Heart left ventricle (tissue), 16 donors: ENCODE data around the gene PPP1R12B. TPM values are rescaled to one million over a fixed set of nuclear protein-coding genes. Genes with fewer than 3 reads are reported as not detected.

Source experiments
- ATAC-seq, 4 donors: fragments of 200-7000 bp; cut with Tn5 transposase; one replicate each; pipeline ENCODE4 v1.9.1; 2020 to 2022; ENCODE audit warnings: moderate library complexity in 4 of 4, mild to moderate bottlenecking in 3 of 4, moderate number of reproducible peaks in 1 of 4
- DNase-seq, 5 donors: peaks; one replicate each; pipeline ENCODE4 v3.0.0-alpha.2; 2020
- H3K27ac ChIP-seq, 12 donors: fragments of 200-600 bp; sonication (generic) in 4 of 12; one replicate each; pipeline versions ENCODE4 v1.5.0 to v1.8.0; 2016 to 2022; ENCODE audit warnings: mild to moderate bottlenecking in 2 of 12
- H3K27me3 ChIP-seq, 9 donors: fragments of 200-600 bp; sonication (generic) in 2 of 9; one replicate each; pipeline versions ENCODE4 v1.5.1 to v1.8.0; 2016 to 2022; ENCODE audit warnings: mild to moderate bottlenecking in 3 of 9
- H3K36me3 ChIP-seq, 9 donors: fragments of 200-600 bp; sonication (generic) in 2 of 9; one replicate each; pipeline versions ENCODE4 v1.5.0 to v1.8.0; 2018 to 2022; ENCODE audit warnings: mild to moderate bottlenecking in 2 of 9
- H3K4me1 ChIP-seq, 12 donors: fragments of 200-600 bp; sonication (generic) in 4 of 12; one replicate each; pipeline versions ENCODE4 v1.5.0 to v1.8.0; 2016 to 2022; ENCODE audit warnings: mild to moderate bottlenecking in 3 of 12
- H3K4me3 ChIP-seq, 12 donors: fragments of 200-600 bp; sonication (generic) in 4 of 12; one replicate each; pipeline versions ENCODE4 v1.5.0 to v1.8.0; 2017 to 2022; ENCODE audit warnings: mild to moderate bottlenecking in 9 of 12, moderate library complexity in 4 of 12
- H3K9me3 ChIP-seq, 12 donors: fragments of 200-600 bp; sonication (generic) in 4 of 12; one replicate each; pipeline versions ENCODE4 v1.5.0 to v1.8.0; 2016 to 2022; ENCODE audit warnings: mild to moderate bottlenecking in 1 of 12
- POLR2A ChIP-seq, 2 donors: fragments of 450-650 bp; IDR thresholded peaks; one replicate each; pipeline ENCODE4 v1.6.1; 2017; ENCODE audit warnings: antibody characterized with exemption in 2 of 2, mild to moderate bottlenecking in 2 of 2, moderate library complexity in 2 of 2
- WGBS, 4 donors: extraction: QIAGEN DNeasy Blood & Tissue Kit in 2 of 4; methylation state at CpG; one replicate each; pipeline versions ENCODE4 v1.1.5 to v1.1.7; 2013 to 2018; 5-methylcytosine and 5-hydroxymethylcytosine counted together
- intact Hi-C, 10 donors: fragments of 100-400 bp; cut with DNase I; formaldehyde crosslinking; loops; one replicate each; pipeline versions ENCODE4 v1.11.1 to v1.14.2; 2022
- polyA plus RNA-seq, 2 donors: library from polyadenylated mRNA; stranded (reverse); fragments of 200-250 nt; gene quantifications; one replicate each; pipeline ENCODE4 v1.2.3, GENCODE V29; 2013
- total RNA-seq, 9 donors: library from RNA; depleted of rRNA in 2 of 9; stranded (reverse); fragments of >200 nt in 2 of 9; fragmentation: NEBNext Ultra II Directional in 3 of 9; extraction: Animal tissue kit (Norgen Biotek cat#: 25700) in 3 of 9; gene quantifications; one replicate each; pipeline versions ENCODE4 v1.1.0 to v1.2.4, GENCODE V29; 2016 to 2023
- TF ChIP-seq, protein P1 (sequence below), 12 donors: fragments of 200-600 bp; sonication (generic) in 4 of 12; IDR thresholded peaks; one replicate each; pipeline versions ENCODE4 v1.5.0 to v1.8.0; 2018 to 2022; ENCODE audit warnings: antibody characterized with exemption in 12 of 12, mild to moderate bottlenecking in 5 of 12
- donor health status: ischemic (EF 13 %, LVEDD 7.1; RV severe dilation, severe dysfunction).
- donor health status: healthy with polysubstance abuse.
- donor health status: DM: no; HTN: yes; CAD: no.
- donor health status: DM: no; HTN: no; CAD: no.
- donor health status: ischemic (EF 25% LVEDD 6.9; RV normal size, moderate dysfunction).
- donor health status: ischemic (EF 25% LVEDD 5.7; RV mildly dilated, moderate dysfunction).
- donor health status: healthy.
- donor health status: DM: yes; HTN: yes; CAD: no.
- donor health status: ischemic (EF 35%, LVEDD 5.7; RV mildly dilated, moderate dysfunction).
- donor health status: nonischemic (EF 11% LVEDD 7.7; RV severe dilation, severe dysfunction).
- donor health status: DM: yes; HTN: yes; CAD: no.
- donor health status: PGD.
- donor health status: ischemic (EF 29% LVEDD 5.4; RV normal size, mild dysfunction).
- donor health status: nonischemic (EF 23%, LVEDD 6.1; RV moderate dilation, normal function).

The PPP1R12B gene
- total and polyA plus RNA-seq, 11 donors: 49.9 to 972 (median 559) TPM

DNA sequence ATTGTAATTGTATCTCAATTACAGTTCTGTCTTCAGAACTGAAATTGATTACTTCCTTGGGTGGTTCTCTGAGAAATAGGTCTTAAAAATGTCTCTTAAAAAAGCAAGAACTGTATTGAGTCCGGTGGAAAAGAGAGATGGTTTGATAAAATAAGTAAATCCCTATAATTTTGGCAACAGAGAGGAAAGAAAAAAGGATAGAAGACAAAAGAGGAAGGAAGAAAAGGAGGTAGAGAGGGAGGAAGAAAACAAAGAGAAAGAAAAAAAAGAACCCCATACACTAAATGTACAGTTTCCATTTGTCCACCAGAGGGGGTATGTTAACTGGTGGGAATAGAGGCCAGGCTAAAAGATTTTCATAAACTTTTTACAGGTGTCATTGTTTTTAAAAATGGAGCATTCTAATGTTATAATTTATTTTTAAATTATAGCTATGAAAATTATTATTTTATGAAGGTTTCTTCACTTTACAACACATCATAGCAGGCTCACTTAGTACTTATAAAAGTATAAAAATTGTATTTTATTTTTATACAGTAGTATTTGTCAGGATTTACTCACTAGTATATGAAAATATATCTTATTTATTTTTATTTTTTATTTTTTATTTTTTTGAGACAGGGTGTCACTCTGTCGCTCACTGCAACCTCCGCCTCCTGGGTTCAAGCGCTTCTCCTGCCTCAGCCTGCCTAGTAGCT is 4.7 kb upstream of the PPP1R12B start:
- H3K4me3 ChIP-seq: no peak overlapping the region
- no peaks in the 10 kb centered on the region for H3K9me3 ChIP-seq
- H3K27ac ChIP-seq: no peak overlapping the region
- peaks cover 0 to 23% (median 3%) of the 10 kb centered on the region in 12 donors for H3K4me1 ChIP-seq
- DNase-seq (no peak), ATAC-seq (no peak)
- H3K27me3 ChIP-seq: no peaks in the 10 kb centered on the region
- no peak for TF ChIP-seq POLR2A (IDR thresholded peaks at IDR 0.05)
- TF ChIP-seq, protein P1, sequence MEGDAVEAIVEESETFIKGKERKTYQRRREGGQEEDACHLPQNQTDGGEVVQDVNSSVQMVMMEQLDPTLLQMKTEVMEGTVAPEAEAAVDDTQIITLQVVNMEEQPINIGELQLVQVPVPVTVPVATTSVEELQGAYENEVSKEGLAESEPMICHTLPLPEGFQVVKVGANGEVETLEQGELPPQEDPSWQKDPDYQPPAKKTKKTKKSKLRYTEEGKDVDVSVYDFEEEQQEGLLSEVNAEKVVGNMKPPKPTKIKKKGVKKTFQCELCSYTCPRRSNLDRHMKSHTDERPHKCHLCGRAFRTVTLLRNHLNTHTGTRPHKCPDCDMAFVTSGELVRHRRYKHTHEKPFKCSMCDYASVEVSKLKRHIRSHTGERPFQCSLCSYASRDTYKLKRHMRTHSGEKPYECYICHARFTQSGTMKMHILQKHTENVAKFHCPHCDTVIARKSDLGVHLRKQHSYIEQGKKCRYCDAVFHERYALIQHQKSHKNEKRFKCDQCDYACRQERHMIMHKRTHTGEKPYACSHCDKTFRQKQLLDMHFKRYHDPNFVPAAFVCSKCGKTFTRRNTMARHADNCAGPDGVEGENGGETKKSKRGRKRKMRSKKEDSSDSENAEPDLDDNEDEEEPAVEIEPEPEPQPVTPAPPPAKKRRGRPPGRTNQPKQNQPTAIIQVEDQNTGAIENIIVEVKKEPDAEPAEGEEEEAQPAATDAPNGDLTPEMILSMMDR (IDR thresholded peaks at IDR 0.05): peak; percentile 64 to 87 (median 76)
- H3K36me3 ChIP-seq: no peaks in the 10 kb centered on the region
- WGBS, 4 donors: 63 to 70% (median 66%) methylated on average over 4 of the region's 4 CpGs
- intact Hi-C loops: loop anchor here in 9 of 10 donors (5.0 to 10.0 kb wide), 9 partner anchors 101 to 374 kb away; partner anchors contain the start of gene SYT2 (in 2 of the 9)

DNA sequence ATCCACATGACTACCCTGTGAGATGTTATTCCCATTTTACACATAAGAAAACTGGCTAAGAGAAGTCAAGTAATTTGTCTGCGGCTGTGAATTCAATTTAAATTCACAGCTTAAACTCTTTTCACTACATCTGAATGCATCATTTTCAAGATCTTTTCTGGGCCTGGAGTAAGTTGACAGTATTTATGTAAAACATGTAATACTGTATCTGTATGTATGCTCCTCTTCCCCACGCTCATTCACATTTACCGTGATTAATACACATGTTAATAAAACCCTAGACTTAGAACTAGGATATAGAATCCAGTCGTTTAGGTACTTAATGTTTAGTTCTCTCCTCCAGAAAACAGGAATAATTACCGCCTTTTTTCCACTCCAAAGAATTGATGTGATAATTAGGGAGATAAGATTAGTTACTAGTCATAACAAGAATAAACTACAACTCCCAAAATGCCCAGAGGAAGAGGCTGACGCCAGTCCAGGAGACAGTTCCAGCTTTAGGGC is 442 bp upstream of the PPP1R12B start:
- Histone ChIP-seq H3K27me3 (no peaks in the 10 kb centered on the region), H3K4me3 (peak overlapping the region in 3 of 12 donors; percentile 94 to 96 (median 95)), H3K9me3 (no peaks in the 10 kb centered on the region), H3K27ac (peak overlapping the region in 7 of 12 donors; percentile 31 to 98 (median 91)), H3K36me3 (no peaks in the 10 kb centered on the region), H3K4me1 (peaks cover 0 to 32% (median 17%) of the 10 kb centered on the region in 12 donors)
- no peak for ATAC-seq
- DNase-seq: no peak
- TF ChIP-seq, protein P1 (IDR thresholded peaks at IDR 0.05): no peak
- no peak for TF ChIP-seq POLR2A (IDR thresholded peaks at IDR 0.05)
- intact Hi-C loops: loop anchor here in 9 of 10 donors (5.0 to 10.0 kb wide), 9 partner anchors 64 to 369 kb away; partner anchors contain the start of gene SYT2 (in 2 of the 9)
- 47 to 50% (median 48%) methylated on average over 6 of the region's 6 CpGs for WGBS, 4 donors

DNA sequence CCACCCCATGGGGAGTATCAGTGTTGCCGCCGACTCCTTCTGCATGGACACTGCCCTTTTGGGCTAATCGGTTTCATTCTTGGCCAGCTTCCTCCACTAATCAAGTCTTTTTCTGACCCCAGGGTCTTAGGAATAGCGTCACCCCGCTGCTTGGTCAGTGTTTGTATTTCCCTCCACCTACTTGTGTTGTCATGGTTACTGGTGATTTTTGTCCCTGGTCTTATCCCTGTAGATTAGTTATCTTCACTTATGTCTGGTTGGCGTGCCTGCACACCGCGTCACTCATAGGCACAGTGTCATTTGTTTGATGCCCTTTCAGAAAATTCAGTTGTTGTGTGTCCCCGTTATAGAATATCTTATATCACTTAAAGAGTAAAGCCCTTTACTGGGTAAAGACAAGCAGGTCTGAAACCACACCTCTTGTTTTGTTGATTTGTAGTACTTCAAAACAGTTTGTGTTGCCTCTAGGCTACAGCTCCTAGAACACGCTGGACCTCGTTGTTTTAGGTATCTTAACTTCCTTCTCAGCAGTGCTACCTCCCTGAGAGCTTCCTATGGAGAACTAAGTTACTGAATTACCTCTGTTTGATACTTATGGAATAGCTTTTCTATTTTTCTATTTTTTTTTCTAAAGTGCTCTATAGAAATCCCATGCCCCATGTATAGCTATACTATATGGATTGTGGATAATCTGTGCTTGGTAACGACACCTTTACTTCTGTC is 868 bp downstream of the PPP1R12B start:
- Histone ChIP-seq H3K36me3 (no peaks in the 10 kb centered on the region), H3K4me1 (peaks cover 0 to 30% (median 15%) of the 10 kb centered on the region in 12 donors), H3K27me3 (no peaks in the 10 kb centered on the region), H3K4me3 (peak overlapping the region; percentile 75 to 98 (median 90)), H3K9me3 (no peaks in the 10 kb centered on the region), H3K27ac (peak overlapping the region; percentile 80 to 98 (median 92))
- intact Hi-C loops: loop anchor here in 9 of 10 donors (5.0 to 10.0 kb wide), 9 partner anchors 63 to 368 kb away; partner anchors contain the start of gene SYT2 (in 2 of the 9)
- DNase-seq (no peak), ATAC-seq (peak in 3 of 4 donors; percentile 3 to 14 (median 6))
- TF ChIP-seq, protein P1 (IDR thresholded peaks at IDR 0.05): no peak
- no peak for TF ChIP-seq POLR2A (IDR thresholded peaks at IDR 0.05)
- 3 to 5% (median 5%) methylated on average over 12 of the region's 12 CpGs for WGBS, 4 donors
